Spleen (tissue), 11 donors: Measurements from ENCODE around the gene STRADB. TPM values are rescaled to one million over a fixed set of nuclear protein-coding genes. Genes with fewer than 3 reads are reported as not detected.

Source experiments
- DNase-seq: peaks from one replicate; pipeline ENCODE4 v3.0.0-alpha.2; 2020
- H3K27ac ChIP-seq, 8 donors: fragments of 200-600 bp; sonication (generic) in 7 of 8; 1 replicate in 4 of 8; 2 replicates in 4 of 8; pipeline versions ENCODE4 v1.5.0 to v1.8.0; 2016 to 2021; ENCODE audit warnings: inconsistent platforms in 4 of 8, mild to moderate bottlenecking in 4 of 8, moderate library complexity in 1 of 8
- H3K27me3 ChIP-seq, 7 donors: fragments of 200-600 bp; sonication (generic) in 6 of 7; replicated peaks in 1 of 7; 1 replicate in 4 of 7; 2 replicates in 3 of 7; pipeline versions ENCODE4 v1.5.0 to v1.8.0; 2016 to 2021; ENCODE audit warnings: inconsistent platforms in 3 of 7, mild to moderate bottlenecking in 1 of 7
- H3K36me3 ChIP-seq, 6 donors: fragments of 200-600 bp; sonication (generic) in 5 of 6; 1 replicate in 4 of 6; 2 replicates in 2 of 6; pipeline versions ENCODE4 v1.5.0 to v1.8.0; 2016 to 2021; ENCODE audit warnings: inconsistent platforms in 2 of 6
- H3K4me1 ChIP-seq, 6 donors: fragments of 200-600 bp; sonication (generic) in 5 of 6; 1 replicate in 3 of 6; 2 replicates in 3 of 6; pipeline versions ENCODE4 v1.5.0 to v1.8.0; 2016 to 2021; ENCODE audit warnings: inconsistent platforms in 3 of 6
- H3K4me3 ChIP-seq, 8 donors: fragments of 200-600 bp; sonication (generic) in 7 of 8; 1 replicate in 4 of 8; 2 replicates in 4 of 8; pipeline versions ENCODE4 v1.5.0 to v1.8.0; 2016 to 2021; ENCODE audit warnings: inconsistent platforms in 4 of 8, mild to moderate bottlenecking in 4 of 8, moderate library complexity in 2 of 8
- H3K9me3 ChIP-seq, 8 donors: fragments of 200-600 bp; sonication (generic) in 7 of 8; 1 replicate in 4 of 8; 2 replicates in 4 of 8; pipeline versions ENCODE4 v1.5.0 to v1.8.0; 2016 to 2021; ENCODE audit warnings: inconsistent platforms in 4 of 8
- CTCF ChIP-seq, 11 experiments: fragments of 200-600 bp in 7 of 11; fragments of 450-650 bp in 4 of 11; sonication (generic) in 4 of 11; IDR thresholded peaks in 8 of 11; conservative IDR thresholded peaks in 3 of 11; 1 replicate in 7 of 11; 2 replicates in 4 of 11; pipeline versions ENCODE4 v1.4.0 to v1.8.0; 2016 to 2021; ENCODE audit warnings: antibody characterized with exemption in 11 of 11, inconsistent platforms in 4 of 11, mild to moderate bottlenecking in 1 of 11
- POLR2A ChIP-seq, 3 donors: fragments of 450-650 bp; IDR thresholded peaks; one replicate each; pipeline ENCODE4 v1.5.1; 2017; ENCODE audit warnings: antibody characterized with exemption in 3 of 3, mild to moderate bottlenecking in 1 of 3
- POLR2AphosphoS5 ChIP-seq, 3 donors: sonication (generic); formaldehyde crosslinking; IDR thresholded peaks; one replicate each; pipeline ENCODE4 v1.5.1; 2017; ENCODE audit warnings: antibody characterized with exemption in 3 of 3
- WGBS, 5 donors: extraction: QIAGEN DNeasy Blood & Tissue Kit in 3 of 5; methylation state at CpG; one replicate each; pipeline versions ENCODE4 v1.1.5 to v1.1.7; 2013 to 2018; 5-methylcytosine and 5-hydroxymethylcytosine counted together
- intact Hi-C: fragments of 100-400 bp; cut with DNase I; formaldehyde crosslinking; loops from one replicate; pipeline ENCODE4 v1.15.0; 2023; ENCODE audit warnings: low total_unique reads
- polyA plus RNA-seq, 3 donors: library from polyadenylated mRNA; stranded (reverse); fragments of 200-250 nt; gene quantifications; one replicate each; pipeline ENCODE4 v1.2.1, GENCODE V29; 2013
- total RNA-seq, 7 donors: library from RNA; depleted of rRNA in 3 of 7; stranded (reverse); fragments of >200 nt in 3 of 7; fragmentation: NEBNext Ultra II Directional in 4 of 7; extraction: Animal tissue kit (Norgen Biotek cat#: 25700) in 4 of 7; gene quantifications; one replicate each; pipeline versions ENCODE4 v1.1.0 to v1.2.1, GENCODE V29; 2016 to 2021
- donor health status: healthy with polysubstance abuse.
- donor health status: DM: no; HTN: no; CAD: no; lungs with moderate emphysema.
- donor health status: DM: no; HTN: no; CAD: no.
- donor health status: Bipolar disorder and iron deficiency.
- donor health status: healthy.
- donor health status: DM: no; HTN: no; CAD: no.
- donor health status: DM: yes; HTN: yes; CAD: no.

Gene STRADB
- total and polyA plus RNA-seq, 10 donors = 13.4 to 45.3 (median 20.3) TPM

DNA sequence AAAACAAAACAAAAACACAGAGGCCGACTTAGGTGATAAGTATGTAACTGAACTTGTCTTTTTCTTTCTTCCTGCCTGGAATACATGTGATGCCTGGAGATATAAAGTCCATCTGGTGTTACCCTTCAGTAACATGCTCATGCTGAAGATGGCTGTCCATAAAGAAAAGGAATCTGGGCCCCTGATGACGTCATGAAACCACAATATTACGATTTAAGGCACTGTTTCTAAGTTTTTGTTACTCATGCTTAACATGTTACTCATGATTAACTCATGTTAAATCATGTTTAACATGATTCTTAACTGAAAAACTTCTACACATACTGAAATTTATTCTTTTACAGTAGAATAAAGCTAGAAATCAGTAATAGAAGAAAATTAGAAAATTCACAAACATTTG is 49.0 kb downstream of the STRADB start:
- no peaks in the 10 kb centered on the region for H3K4me1 ChIP-seq
- no peak for DNase-seq
- H3K4me3 ChIP-seq = no peak overlapping the region
- WGBS, 5 donors = 70 to 85% (median 78%) methylated on average over 3 of the region's 3 CpGs
- no peaks in the 10 kb centered on the region for H3K36me3 ChIP-seq
- no peak overlapping the region for H3K27ac ChIP-seq
- TF ChIP-seq POLR2AphosphoS5 (IDR thresholded peaks at IDR 0.05) = no peak
- TF ChIP-seq CTCF (IDR thresholded peaks at IDR 0.05 in 8 of 11, conservative IDR thresholded peaks at IDR 0.05 in 3 of 11) = no peak
- no peak for TF ChIP-seq POLR2A (IDR thresholded peaks at IDR 0.05)
- no peaks in the 10 kb centered on the region for H3K27me3 ChIP-seq
- intact Hi-C loops = no loop called here
- H3K9me3 ChIP-seq = peaks cover 0 to 33% (median 25%) of the 10 kb centered on the region in 8 donors

GRCh38 chr2:201502713-201503112 is 51.2 kb downstream of the STRADB start:
- no peak overlapping the region for H3K4me3 ChIP-seq
- peaks cover 0 to 35% (median 25%) of the 10 kb centered on the region in 8 donors for H3K9me3 ChIP-seq
- 91 to 97% (median 95%) methylated on average over 2 of the region's 2 CpGs for whole genome bisulfite sequencing, 5 donors
- no peaks in the 10 kb centered on the region for H3K27me3 ChIP-seq
- TF ChIP-seq CTCF (IDR thresholded peaks at IDR 0.05 in 8 of 11, conservative IDR thresholded peaks at IDR 0.05 in 3 of 11) (no peak), POLR2A (IDR thresholded peaks at IDR 0.05) (no peak), POLR2AphosphoS5 (IDR thresholded peaks at IDR 0.05) (no peak)
- H3K4me1 ChIP-seq = no peaks in the 10 kb centered on the region
- H3K36me3 ChIP-seq = no peaks in the 10 kb centered on the region
- DNase-seq = no peak
- no peak overlapping the region for H3K27ac ChIP-seq
- intact Hi-C loops = no loop called here

- TF ChIP-seq POLR2A (IDR thresholded peaks at IDR 0.05) (no peak), CTCF (IDR thresholded peaks at IDR 0.05 in 8 of 11, conservative IDR thresholded peaks at IDR 0.05 in 3 of 11) (no peak), POLR2AphosphoS5 (IDR thresholded peaks at IDR 0.05) (no peak)
- H3K27me3 ChIP-seq = no peaks in the 10 kb centered on the region
- DNase-seq = no peak
- intact Hi-C loops = no loop called here
- no peak overlapping the region for H3K27ac ChIP-seq
- H3K4me1 ChIP-seq = no peaks in the 10 kb centered on the region
- WGBS, 5 donors = 77 to 82% (median 80%) methylated on average over 4 of the region's 4 CpGs
- H3K4me3 ChIP-seq = no peak overlapping the region
- no peaks in the 10 kb centered on the region for H3K36me3 ChIP-seq
- H3K9me3 ChIP-seq = peaks cover 0 to 26% (median 15%) of the 10 kb centered on the region in 8 donors
Observed at GRCh38 chr2:201507725-201508124, 56.2 kb downstream of the STRADB start.

DNA sequence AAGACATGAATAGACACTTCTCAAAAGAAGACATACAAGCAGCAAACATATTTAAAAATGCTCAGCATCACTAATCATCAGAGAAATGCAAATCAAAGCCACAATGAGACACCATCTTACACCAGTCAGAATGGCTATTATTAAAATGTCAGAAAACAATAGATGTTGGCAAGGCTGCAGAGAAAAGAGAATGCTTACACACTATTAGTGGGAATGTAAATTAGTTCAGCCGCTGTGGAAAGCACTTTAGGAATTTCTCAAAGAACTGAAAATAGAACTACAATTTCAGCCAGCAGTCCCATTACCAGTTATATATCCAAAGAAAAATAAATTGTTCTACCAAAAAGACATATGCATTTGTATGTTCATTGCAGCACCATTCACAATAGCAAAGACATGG is 61.7 kb downstream of the STRADB start:
- no peaks in the 10 kb centered on the region for H3K36me3 ChIP-seq
- intact Hi-C loops = no loop called here
- H3K27me3 ChIP-seq = no peaks in the 10 kb centered on the region
- no peak overlapping the region for H3K27ac ChIP-seq
- no peaks in the 10 kb centered on the region for H3K4me1 ChIP-seq
- peaks cover 0 to 2% (median 0%) of the 10 kb centered on the region in 8 donors for H3K9me3 ChIP-seq
- no peak for TF ChIP-seq POLR2AphosphoS5 (IDR thresholded peaks at IDR 0.05)
- TF ChIP-seq CTCF (IDR thresholded peaks at IDR 0.05 in 8 of 11, conservative IDR thresholded peaks at IDR 0.05 in 3 of 11) = no peak
- no peak for TF ChIP-seq POLR2A (IDR thresholded peaks at IDR 0.05)
- WGBS, 5 donors = 77 to 94% (median 90%) methylated on average over 1 of the region's 1 CpG
- no peak overlapping the region for H3K4me3 ChIP-seq
- DNase-seq = no peak
